Smooth muscle cell (in vitro differentiated cells): Measurements from ENCODE around the gene JSRP1. TPM values are rescaled to one million over a fixed set of nuclear protein-coding genes. Genes with fewer than 3 reads are reported as not detected.

Experiments used
- DNase-seq: peaks from one replicate; lab custom pipeline; 2025; ENCODE audit not compliant: unreplicated experiment; lab: John Stamatoyannopoulos, UW
- H2AFZ ChIP-seq: fragments of 200-600 bp; sonication (generic); 2 replicates; pipeline ENCODE4 v1.6.0; 2016; ENCODE audit warnings: antibody characterized with exemption, low read depth, mild to moderate bottlenecking
- H3F3A ChIP-seq: fragments of 200-600 bp; sonication (generic); 2 replicates; pipeline ENCODE4 v1.6.0; 2017; ENCODE audit warnings: antibody characterized with exemption, low read depth
- H3K27ac ChIP-seq: fragments of 200-600 bp; sonication (generic); 2 replicates; pipeline ENCODE4 v1.5.1; 2016; ENCODE audit warnings: low read depth, mild to moderate bottlenecking
- H3K27me3 ChIP-seq: fragments of 200-600 bp; sonication (generic); 2 replicates; pipeline ENCODE4 v1.6.1; 2016; ENCODE audit warnings: low read depth, mild to moderate bottlenecking
- H3K36me3 ChIP-seq: fragments of 200-600 bp; sonication (generic); 2 replicates; pipeline ENCODE4 v1.5.1; 2016; ENCODE audit warnings: low read depth
- H3K4me1 ChIP-seq: fragments of 200-600 bp; sonication (generic); 2 replicates; pipeline ENCODE4 v1.5.1; 2016; ENCODE audit warnings: low read depth
- H3K4me2 ChIP-seq: fragments of 200-600 bp; sonication (generic); 2 replicates; pipeline ENCODE4 v1.6.0; 2016; ENCODE audit warnings: mild to moderate bottlenecking
- H3K4me3 ChIP-seq: fragments of 200-600 bp; sonication (generic); 2 replicates; pipeline ENCODE4 v1.5.1; 2016; ENCODE audit warnings: mild to moderate bottlenecking
- H3K79me2 ChIP-seq: fragments of 200-600 bp; sonication (generic); 2 replicates; pipeline ENCODE4 v1.6.0; 2016; ENCODE audit warnings: low read depth, mild to moderate bottlenecking
- H3K9ac ChIP-seq: fragments of 200-600 bp; sonication (generic); 2 replicates; pipeline ENCODE4 v1.6.0; 2016; ENCODE audit warnings: low read depth
- H3K9me3 ChIP-seq: fragments of 200-600 bp; sonication (generic); replicated peaks from 2 replicates; pipeline ENCODE4 v1.5.1; 2016; ENCODE audit warnings: low read depth
- H4K20me1 ChIP-seq: fragments of 200-600 bp; sonication (generic); 2 replicates; pipeline ENCODE4 v1.6.0; 2016; ENCODE audit warnings: low read depth
- CTCF ChIP-seq: fragments of 200-600 bp; sonication (generic); IDR thresholded peaks from 2 replicates; pipeline ENCODE4 v1.5.1; 2017; ENCODE audit warnings: borderline replicate concordance, mild to moderate bottlenecking, antibody characterized with exemption; ENCODE audit not compliant: insufficient read depth, poor library complexity, severe bottlenecking
- WGBS: methylation state at CpG from one replicate; pipeline ENCODE4 v1.1.7; 2016; ENCODE audit warnings: low lambda C conversion rate; 5-methylcytosine and 5-hydroxymethylcytosine counted together
- polyA plus RNA-seq: library from polyadenylated mRNA; unstranded; fragments of >200 nt; fragmentation: Nextera tagmentation; extraction: Ambion mirVana; gene quantifications from 2 replicates; pipeline ENCODE4 v1.2.1, GENCODE V29; 2016
- total RNA-seq: library from RNA; depleted of rRNA; stranded (reverse); fragments of >200 nt; gene quantifications from 2 replicates; pipeline ENCODE4 v1.2.3, GENCODE V29; 2014

Gene JSRP1
- total and polyA plus RNA-seq, 2 experiments from 2014 or later = not detected

GRCh38 chr19:2219726-2220125 is 36.5 kb downstream of the JSRP1 start:
- 100% methylated on average over 9 of the region's 21 CpGs for WGBS
- DNase-seq = no peak
- Histone ChIP-seq H3F3A (no peaks in the 10 kb centered on the region), H3K9ac (no peak overlapping the region), H3K4me2 (no peak overlapping the region), H3K79me2 (no peaks in the 10 kb centered on the region), H3K4me3 (no peak overlapping the region), H3K27ac (no peak overlapping the region), H2AFZ (no peak overlapping the region), H3K4me1 (no peaks in the 10 kb centered on the region), H3K27me3 (no peaks in the 10 kb centered on the region), H3K9me3 (no peaks in the 10 kb centered on the region), H3K36me3 (no peaks in the 10 kb centered on the region), H4K20me1 (no peaks in the 10 kb centered on the region)
- TF ChIP-seq CTCF = no peak

GRCh38 chr19:2217591-2217990 is 38.6 kb downstream of the JSRP1 start:
- Histone ChIP-seq H3K4me1 (no peaks in the 10 kb centered on the region), H3K27ac (no peak overlapping the region), H3K79me2 (no peaks in the 10 kb centered on the region), H3F3A (no peaks in the 10 kb centered on the region), H3K9ac (no peak overlapping the region), H3K4me2 (no peak overlapping the region), H3K27me3 (no peaks in the 10 kb centered on the region), H3K9me3 (no peaks in the 10 kb centered on the region), H3K4me3 (no peak overlapping the region), H3K36me3 (no peaks in the 10 kb centered on the region), H4K20me1 (no peaks in the 10 kb centered on the region), H2AFZ (no peak overlapping the region)
- TF ChIP-seq CTCF = no peak
- 97% methylated on average over 16 of the region's 22 CpGs for WGBS
- DNase-seq = no peak

- Histone ChIP-seq H3K27ac (no peak overlapping the region), H3K4me1 (no peaks in the 10 kb centered on the region), H3K4me2 (no peak overlapping the region), H2AFZ (no peak overlapping the region), H3K4me3 (no peak overlapping the region), H3F3A (no peaks in the 10 kb centered on the region), H3K36me3 (peaks cover 4% of the 10 kb centered on the region), H4K20me1 (no peaks in the 10 kb centered on the region), H3K9ac (no peak overlapping the region), H3K27me3 (no peaks in the 10 kb centered on the region), H3K9me3 (no peaks in the 10 kb centered on the region), H3K79me2 (no peaks in the 10 kb centered on the region)
- no peak for TF ChIP-seq CTCF
- no peak for DNase-seq
- 97% methylated on average over 43 of the region's 43 CpGs for WGBS
Measured at GRCh38 chr19:2216361-2217225, 39.6 kb downstream of the JSRP1 start.
